Ovary (tissue), 9 donors: ENCODE measurements around the gene ELP5. TPM values are rescaled to one million over a fixed set of nuclear protein-coding genes. Genes with fewer than 3 reads are reported as not detected.

Experiments used
- DNase-seq, 5 donors: peaks; one replicate each; pipeline ENCODE4 v3.0.0-alpha.2; 2019 to 2020
- H3K27ac ChIP-seq, 2 donors: fragments of 200-600 bp; one replicate each; pipeline versions ENCODE4 v1.5.1 to v1.8.0; 2019 to 2022
- H3K27me3 ChIP-seq: fragments of 200-600 bp; one replicate; pipeline ENCODE4 v1.8.0; 2022
- H3K36me3 ChIP-seq: fragments of 200-600 bp; sonication (generic); one replicate; pipeline ENCODE4 v1.5.1; 2019
- H3K4me1 ChIP-seq: one replicate; pipeline ENCODE4 v1.8.1; 2013; ENCODE audit warnings: mild to moderate bottlenecking, moderate library complexity; ENCODE audit not compliant: insufficient read depth
- H3K4me3 ChIP-seq: fragments of 200-600 bp; sonication (generic); one replicate; pipeline ENCODE4 v1.5.1; 2017
- H3K9me3 ChIP-seq, 2 donors: fragments of 200-600 bp in 1 of 2; sonication (generic) in 1 of 2; one replicate each; pipeline versions ENCODE4 v1.5.1 to v1.8.1; 2013 to 2019; ENCODE audit warnings: mild to moderate bottlenecking in 1 of 2, moderate library complexity in 1 of 2
- EP300 ChIP-seq: sonication (generic); formaldehyde crosslinking; IDR thresholded peaks from one replicate; pipeline ENCODE4 v1.6.1; 2017; ENCODE audit warnings: antibody characterized with exemption
- POLR2A ChIP-seq: fragments of 450-650 bp; IDR thresholded peaks from one replicate; pipeline ENCODE4 v1.6.1; 2017; ENCODE audit warnings: antibody characterized with exemption, mild to moderate bottlenecking, moderate library complexity
- WGBS, 3 donors: extraction: QIAGEN DNeasy Blood & Tissue Kit in 1 of 3; methylation state at CpG; one replicate each; pipeline versions ENCODE4 v1.1.5 to v1.1.7; 2013 to 2017; 5-methylcytosine and 5-hydroxymethylcytosine counted together
- intact Hi-C, 4 donors: fragments of 100-400 bp; cut with DNase I; formaldehyde crosslinking; loops; one replicate each; pipeline versions ENCODE4 v1.11.0 to v1.15.1; 2022 to 2023
- polyA plus RNA-seq, 2 donors: library from polyadenylated mRNA; stranded (reverse); fragments of 200-250 nt in 1 of 2; fragments of 350-450 nt in 1 of 2; fragmentation: Illumina TruSeq in 1 of 2; extraction: RNeasy Lipid Tissue Mini Kit (QIAGEN cat#74804) in 1 of 2; gene quantifications; one replicate each; pipeline ENCODE4 v1.2.3, GENCODE V29; 2013 to 2014
- total RNA-seq, 7 donors: library from RNA; depleted of rRNA in 2 of 7; stranded (reverse); fragments of >200 nt in 2 of 7; fragmentation: NEBNext Ultra II Directional in 3 of 7; extraction: Animal tissue kit (Norgen Biotek cat#: 25700) in 3 of 7; gene quantifications; one replicate each; pipeline versions ENCODE4 v1.1.0 to v1.2.4, GENCODE V29; 2016 to 2023
- TF ChIP-seq, protein P1 (sequence below), 3 donors: fragments of 450-650 bp in 2 of 3; fragments of 200-600 bp in 1 of 3; IDR thresholded peaks; one replicate each; pipeline versions ENCODE4 v1.5.1 to v1.8.0; 2016 to 2022; ENCODE audit warnings: antibody characterized with exemption in 3 of 3, mild to moderate bottlenecking in 1 of 3
- donor health status: DM: no; HTN: no; CAD: no; lungs with moderate emphysema.
- donor health status: DM: no; HTN: no; CAD: no.
- donor health status: Bipolar disorder and iron deficiency.
- donor health status: DM: yes; HTN: yes; CAD: no.
- donor health status: DM: no; HTN: no; CAD: no.
- donor health status: DM: yes; HTN: yes; CAD: no.

Gene ELP5
- total and polyA plus RNA-seq, 9 donors = 18.7 to 56.0 (median 40.6) TPM

DNA sequence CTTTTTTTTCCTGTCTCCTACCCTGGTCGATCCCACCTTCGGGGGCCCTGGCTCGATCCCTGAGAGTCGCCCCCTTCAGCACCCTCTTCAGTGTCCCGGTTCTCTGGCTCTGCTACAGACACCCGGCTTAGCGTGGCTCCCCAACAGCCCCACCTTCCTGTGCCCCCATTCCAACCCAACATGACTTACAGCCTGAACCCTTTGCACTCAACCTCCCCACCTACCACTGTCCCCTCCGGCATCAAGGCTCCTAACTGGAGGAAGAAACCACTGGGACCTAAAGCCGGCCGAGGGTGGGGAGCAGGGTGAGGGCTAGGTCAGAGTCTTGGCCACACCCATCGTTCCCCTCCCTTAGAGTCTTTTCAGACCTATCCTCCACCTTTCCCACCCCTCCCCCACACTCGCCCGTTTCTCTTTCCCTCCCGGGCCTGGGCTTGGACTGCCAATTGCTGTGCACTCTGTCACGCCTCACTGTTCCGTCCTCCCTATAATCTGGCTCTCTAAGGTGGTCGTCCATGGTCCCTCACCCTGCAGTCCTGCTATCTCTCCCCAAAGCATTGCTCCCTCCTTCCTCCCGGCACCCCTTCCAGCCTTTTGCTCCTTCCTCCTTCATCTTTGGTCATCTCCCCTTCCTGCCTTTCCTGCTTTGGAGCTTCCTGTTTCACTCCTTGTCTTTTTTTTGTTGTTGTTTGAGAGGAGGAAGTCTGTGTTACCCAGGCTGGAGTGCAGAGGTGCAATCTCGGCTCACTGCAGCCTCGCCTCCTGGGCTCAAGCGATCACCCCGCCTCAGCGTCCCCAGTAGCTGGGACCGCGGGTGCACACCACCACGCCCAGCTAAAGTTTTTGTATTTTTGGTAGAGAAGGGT is 11.2 kb downstream of the ELP5 start:
- TF ChIP-seq POLR2A (no peak), EP300 (no peak)
- TF ChIP-seq, protein P1, sequence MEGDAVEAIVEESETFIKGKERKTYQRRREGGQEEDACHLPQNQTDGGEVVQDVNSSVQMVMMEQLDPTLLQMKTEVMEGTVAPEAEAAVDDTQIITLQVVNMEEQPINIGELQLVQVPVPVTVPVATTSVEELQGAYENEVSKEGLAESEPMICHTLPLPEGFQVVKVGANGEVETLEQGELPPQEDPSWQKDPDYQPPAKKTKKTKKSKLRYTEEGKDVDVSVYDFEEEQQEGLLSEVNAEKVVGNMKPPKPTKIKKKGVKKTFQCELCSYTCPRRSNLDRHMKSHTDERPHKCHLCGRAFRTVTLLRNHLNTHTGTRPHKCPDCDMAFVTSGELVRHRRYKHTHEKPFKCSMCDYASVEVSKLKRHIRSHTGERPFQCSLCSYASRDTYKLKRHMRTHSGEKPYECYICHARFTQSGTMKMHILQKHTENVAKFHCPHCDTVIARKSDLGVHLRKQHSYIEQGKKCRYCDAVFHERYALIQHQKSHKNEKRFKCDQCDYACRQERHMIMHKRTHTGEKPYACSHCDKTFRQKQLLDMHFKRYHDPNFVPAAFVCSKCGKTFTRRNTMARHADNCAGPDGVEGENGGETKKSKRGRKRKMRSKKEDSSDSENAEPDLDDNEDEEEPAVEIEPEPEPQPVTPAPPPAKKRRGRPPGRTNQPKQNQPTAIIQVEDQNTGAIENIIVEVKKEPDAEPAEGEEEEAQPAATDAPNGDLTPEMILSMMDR (IDR thresholded peaks at IDR 0.05) = no peak
- Histone ChIP-seq H3K27ac (no peak overlapping the region), H3K4me3 (no peak overlapping the region), H3K27me3 (peaks cover 7% of the 10 kb centered on the region), H3K9me3 (no peaks in the 10 kb centered on the region), H3K4me1 (peaks cover 11% of the 10 kb centered on the region), H3K36me3 (no peaks in the 10 kb centered on the region)
- no peak for DNase-seq
- intact Hi-C loops = no loop called here
- WGBS, 3 donors = 6 to 9% (median 7%) methylated on average over 26 of the region's 26 CpGs

GRCh38 chr17:7263801-7264078 is 11.7 kb downstream of the ELP5 start:
- H3K4me3 ChIP-seq = no peak overlapping the region
- WGBS, 3 donors = 42 to 50% (median 43%) methylated on average over 4 of the region's 4 CpGs

DNA sequence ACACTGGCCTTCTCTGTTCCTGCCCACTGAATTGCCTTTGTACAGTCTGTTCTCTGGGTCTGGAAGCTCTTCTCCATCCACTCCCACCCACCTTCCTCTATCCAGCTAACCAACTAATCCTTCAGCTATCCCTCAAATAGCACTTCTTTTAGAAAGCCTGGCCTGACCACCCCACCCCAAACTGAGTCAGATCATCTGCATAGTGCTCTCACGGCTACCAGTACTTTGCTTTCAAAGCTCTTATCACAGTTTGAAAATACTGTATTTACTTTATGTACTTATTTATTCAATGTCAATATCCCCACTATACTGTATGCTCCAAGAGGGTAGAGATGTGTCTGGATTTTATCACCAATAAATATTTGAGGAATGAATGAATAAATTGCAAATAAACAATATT is 14.8 kb downstream of the ELP5 start:
- H3K36me3 ChIP-seq = no peaks in the 10 kb centered on the region
- H3K27ac ChIP-seq = no peak overlapping the region
- H3K27me3 ChIP-seq = peaks cover 7% of the 10 kb centered on the region
- intact Hi-C loops = no loop called here
- 16 to 41% (median 25%) methylated on average over 1 of the region's 1 CpG for WGBS, 3 donors
- H3K4me1 ChIP-seq = peaks cover 7% of the 10 kb centered on the region
- no peak for DNase-seq
- no peaks in the 10 kb centered on the region for H3K9me3 ChIP-seq
- TF ChIP-seq, protein P1 (IDR thresholded peaks at IDR 0.05) = no peak
- TF ChIP-seq POLR2A = no peak
- no peak for TF ChIP-seq EP300
- no peak overlapping the region for H3K4me3 ChIP-seq

More at GRCh38 chr17:7263801-7264078, 11.7 kb downstream of the ELP5 start:
- intact Hi-C loops = no loop called here
- Histone ChIP-seq H3K27ac (no peak overlapping the region), H3K36me3 (no peaks in the 10 kb centered on the region), H3K9me3 (no peaks in the 10 kb centered on the region), H3K27me3 (peaks cover 7% of the 10 kb centered on the region), H3K4me1 (peaks cover 11% of the 10 kb centered on the region)
- TF ChIP-seq EP300 (no peak), POLR2A (no peak)
- TF ChIP-seq, protein P1 (IDR thresholded peaks at IDR 0.05) = no peak
- no peak for DNase-seq

- no peaks in the 10 kb centered on the region for H3K36me3 ChIP-seq
- WGBS, 3 donors = 76 to 83% (median 80%) methylated on average over 8 of the region's 8 CpGs
- intact Hi-C loops = no loop called here
- DNase-seq = no peak
- no peaks in the 10 kb centered on the region for H3K9me3 ChIP-seq
- TF ChIP-seq EP300 (no peak), POLR2A (no peak)
- TF ChIP-seq, protein P1 (IDR thresholded peaks at IDR 0.05) = no peak
- H3K4me1 ChIP-seq = peaks cover 6% of the 10 kb centered on the region
- H3K27ac ChIP-seq = no peak overlapping the region
- no peak overlapping the region for H3K4me3 ChIP-seq
- no peaks in the 10 kb centered on the region for H3K27me3 ChIP-seq
Observed at GRCh38 chr17:7279448-7279847, 27.4 kb downstream of the ELP5 start.
